SW480 (cell line): ENCODE measurements around the gene COL26A1.
"Not testable (repeated sequence)": the region's sequence is repeated elsewhere in the genome, so short reads cannot be mapped to it uniquely, and the experiment has no call there.

Experiments used
- DNase-seq: peaks from one replicate; pipeline ENCODE4 v3.0.0-alpha.2; 2016; ENCODE audit warnings: low spot score

The COL26A1 gene

DNA sequence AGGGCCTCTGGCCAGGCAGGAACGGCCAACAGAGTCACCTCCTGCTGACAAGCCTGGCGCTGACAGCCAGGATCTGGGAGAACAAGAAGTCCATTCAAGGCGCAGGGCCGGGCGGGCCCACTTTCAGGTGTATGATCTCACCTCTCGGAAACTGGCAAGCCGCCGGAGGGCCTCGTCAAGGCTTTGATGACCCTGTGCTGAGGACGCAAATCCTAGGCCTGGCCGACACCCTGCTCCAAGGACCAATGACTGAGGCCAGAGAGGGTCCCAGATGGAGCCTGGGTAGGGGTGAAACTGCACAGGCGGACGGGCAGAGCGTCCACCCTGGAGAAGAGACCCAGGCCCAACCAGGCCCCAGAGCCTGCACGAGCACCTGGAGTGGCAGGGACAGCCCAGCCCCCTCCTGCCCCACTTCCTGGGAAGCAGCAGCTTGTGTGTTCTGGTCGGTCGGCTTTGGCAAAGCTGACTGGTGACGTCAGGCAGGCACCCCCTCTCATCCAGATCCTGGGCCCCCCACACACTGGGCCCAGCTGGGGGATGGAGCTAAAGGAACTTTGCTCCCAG lies 235.8 kb downstream of the COL26A1 start:
- DNase-seq, result peak; percentile 51

GRCh38 chr7:101598986-101599771 lies 236.5 kb downstream of the COL26A1 start:
- no peak for DNase-seq

GRCh38 chr7:101599787-101600186 lies 237.1 kb downstream of the COL26A1 start:
- DNase-seq, result no peak

- DNase-seq, result no peak
These were observed 239.4 kb downstream of the COL26A1 start for GRCh38 chr7:101602082-101602481.

DNA sequence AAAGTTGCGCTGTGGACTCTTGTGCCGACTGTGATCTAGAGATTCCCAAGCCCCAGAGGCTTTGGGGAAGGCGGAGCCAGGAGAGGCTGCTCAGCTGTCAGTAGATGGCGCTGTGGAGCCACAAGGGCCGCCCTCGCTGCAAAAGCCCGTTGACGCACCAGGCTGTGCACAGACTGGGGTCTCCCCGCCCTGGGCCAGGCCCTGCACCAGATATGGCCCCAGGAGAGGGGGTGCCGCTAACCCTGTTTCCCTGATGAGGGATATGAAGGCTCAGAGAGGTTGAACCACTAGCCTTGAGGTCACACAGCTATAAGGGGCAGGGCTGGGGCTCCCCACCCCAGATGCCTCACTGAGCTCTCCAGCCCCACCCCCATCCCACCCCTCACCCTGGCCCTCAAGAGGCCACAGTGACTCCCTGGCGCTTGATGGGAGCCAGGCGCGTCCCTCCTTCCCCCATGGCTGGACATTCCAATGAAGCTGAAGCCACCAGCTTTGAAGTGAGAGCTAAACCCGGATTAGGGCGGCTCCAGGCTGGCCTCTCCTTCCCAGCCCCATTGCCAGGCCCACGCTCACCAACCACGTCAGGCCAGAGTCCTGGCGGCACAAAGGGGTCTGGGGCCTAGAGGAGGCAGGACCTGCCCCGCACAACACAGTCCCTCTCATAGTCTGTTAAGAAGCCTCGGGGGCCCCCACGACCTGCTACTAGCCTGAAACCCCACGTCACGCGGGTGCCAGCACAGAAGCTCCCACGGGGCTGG lies 240.0 kb downstream of the COL26A1 start:
- DNase-seq, result peak; percentile 77

DNA sequence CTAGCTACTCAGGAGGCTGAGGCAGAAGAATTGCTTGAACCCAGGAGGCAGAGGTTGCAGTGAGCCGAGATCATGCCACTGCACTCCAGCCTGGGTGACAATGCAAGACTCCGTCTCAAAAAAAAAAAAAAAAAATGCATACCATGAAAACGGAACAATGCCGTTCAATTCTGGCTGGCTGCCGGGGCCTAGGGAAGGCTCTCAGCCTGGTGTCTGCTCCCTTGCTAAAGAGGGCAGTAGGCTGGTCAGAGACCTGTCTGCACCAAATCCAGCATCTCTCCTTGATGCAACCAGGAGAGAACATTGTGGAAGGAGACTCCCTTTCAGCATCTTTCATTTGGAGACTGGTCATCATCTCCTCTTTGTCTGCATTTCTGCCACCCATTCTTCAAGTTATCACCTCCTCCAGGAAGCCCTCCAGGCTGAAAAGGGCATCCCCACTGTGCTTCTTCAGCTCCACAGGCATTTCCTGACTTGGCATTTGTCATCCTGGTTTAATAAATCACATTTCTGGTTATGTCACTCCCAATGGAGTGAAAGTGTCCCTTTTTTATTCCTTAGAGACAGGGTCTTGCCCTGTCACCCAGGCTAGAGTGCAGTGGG lies 241.8 kb downstream of the COL26A1 start:
- DNase-seq, result no peak

DNA sequence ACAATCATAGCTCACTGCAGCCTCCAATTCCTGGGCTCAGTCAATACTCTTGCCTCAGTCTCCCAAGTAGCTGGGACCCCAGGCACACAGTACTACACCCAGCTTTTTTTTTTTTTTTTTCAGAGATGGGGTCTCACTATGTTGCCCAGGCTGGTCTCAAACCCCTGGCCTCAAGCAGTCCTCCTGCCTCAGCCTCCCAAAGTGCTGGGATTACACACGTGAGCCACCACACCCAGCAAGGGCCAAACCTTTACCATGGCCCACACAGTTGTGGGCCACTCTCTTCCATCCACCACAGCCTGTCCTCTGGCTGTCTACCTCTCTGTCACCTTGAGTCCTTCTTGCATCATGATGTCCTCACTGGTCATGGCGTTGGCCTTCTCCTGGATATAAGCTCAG lies 242.3 kb downstream of the COL26A1 start:
- not testable (repeated sequence) for DNase-seq

DNA sequence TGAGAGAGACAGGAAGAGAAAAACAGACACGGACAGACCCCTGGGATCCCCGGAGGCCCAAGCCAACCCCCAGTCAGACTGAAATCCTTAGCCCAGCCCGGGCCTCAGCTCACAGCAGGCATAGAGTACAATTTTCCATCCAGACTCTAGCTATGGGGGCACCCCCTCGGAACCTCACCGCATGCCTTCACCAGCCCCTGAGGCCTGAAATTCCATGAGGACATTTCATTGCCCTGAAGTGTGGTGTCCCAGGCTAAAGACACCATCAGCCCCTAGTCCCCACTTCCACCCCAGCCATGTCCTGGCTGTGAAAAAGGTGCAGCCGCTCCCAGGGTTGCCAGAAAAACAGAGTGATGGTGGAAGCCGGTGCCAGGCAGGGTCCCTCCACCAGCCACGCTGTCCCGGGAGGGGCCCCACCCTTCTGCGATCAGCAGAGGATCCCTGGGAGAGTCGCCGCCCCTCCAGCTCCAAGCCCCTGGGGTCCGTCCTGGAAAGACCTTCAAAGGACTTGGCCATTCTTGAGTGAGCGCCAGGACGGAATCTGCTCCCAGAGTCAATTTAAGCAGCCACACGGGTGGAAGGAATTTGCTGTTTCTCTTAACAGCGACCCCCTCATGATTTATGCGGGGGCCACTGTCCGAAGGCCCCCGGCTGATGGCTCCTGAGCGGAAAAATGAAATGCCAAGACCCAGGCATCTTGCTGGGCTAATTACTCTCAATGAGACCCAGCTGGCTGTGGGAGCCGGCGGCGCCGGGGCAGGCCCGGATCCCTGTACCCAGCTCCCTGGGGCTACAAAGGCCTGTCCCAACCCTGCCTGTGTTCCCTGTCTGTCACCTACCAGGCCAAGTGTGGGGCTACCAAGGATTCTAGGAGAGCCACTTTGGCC lies 243.2 kb downstream of the COL26A1 start:
- no peak for DNase-seq

GRCh38 chr7:101606498-101606923 lies 243.8 kb downstream of the COL26A1 start:
- DNase-seq, result no peak
